ENCODE results near the gene PEBP1.

GRCh38 chr12:118145798-118146156, 9.9 kb downstream of the PEBP1 start:
- TF ChIP-seq CTCF (IDR thresholded peaks at IDR 0.05) = no peak
- no peak for TF ChIP-seq ZFX (IDR thresholded peaks at IDR 0.05; ENCODE audit: borderline replicate concordance)
